HepG2 (cell line): ENCODE results near the gene MYL11. TPM values are rescaled to one million over a fixed set of nuclear protein-coding genes. Genes with fewer than 3 reads are reported as not detected.

ENCODE experiments used
- AKAP8 ChIP-seq: sonication (generic); formaldehyde crosslinking; IDR thresholded peaks from 2 replicates; pipeline ENCODE4 v1.5.1; 2020; ENCODE audit warnings: mild to moderate bottlenecking, missing genetic modification reagents
- ATF4 ChIP-seq, 2 experiments: fragments of 450-650 bp in 1 of 2; sonication (generic) in 1 of 2; formaldehyde crosslinking; IDR thresholded peaks; 2 replicates each; pipeline versions ENCODE4 v1.5.0 to v1.8.0; 2020 to 2022; ENCODE audit warnings: mild to moderate bottlenecking in 1 of 2, missing genetic modification reagents in 1 of 2
- CREBL2 ChIP-seq: sonication (generic); formaldehyde crosslinking; IDR thresholded peaks from 2 replicates; pipeline ENCODE4 v1.8.1; 2023; ENCODE audit warnings: missing genetic modification reagents, mild to moderate bottlenecking, borderline replicate concordance
- FOXA1 ChIP-seq, 2 experiments: fragments of 450-650 bp in 1 of 2; sonication (generic) in 1 of 2; formaldehyde crosslinking in 1 of 2; IDR thresholded peaks; 2 replicates each; pipeline versions ENCODE4 v1.4.0 to v1.6.1; 2016 to 2020; ENCODE audit warnings: missing genetic modification reagents in 1 of 2
- GATA4 ChIP-seq: sonication (generic); IDR thresholded peaks from 2 replicates; pipeline ENCODE4 v1.6.1; 2016; ENCODE audit warnings: antibody characterized with exemption, low read depth, borderline replicate concordance
- JDP2 ChIP-seq: sonication (generic); formaldehyde crosslinking; IDR thresholded peaks from 2 replicates; pipeline ENCODE4 v1.8.1; 2022; ENCODE audit warnings: missing genetic modification reagents, borderline replicate concordance
- KDM5B ChIP-seq: sonication (generic); formaldehyde crosslinking; IDR thresholded peaks from 2 replicates; pipeline ENCODE4 v1.4.0; 2020; ENCODE audit warnings: missing genetic modification reagents, mild to moderate bottlenecking, borderline replicate concordance
- MXD3 ChIP-seq: IDR thresholded peaks from 2 replicates; pipeline ENCODE4 v1.6.1; 2016; ENCODE audit warnings: mild to moderate bottlenecking, missing biosample characterization, missing genetic modification reagents
- NFYB ChIP-seq: sonication (generic); formaldehyde crosslinking; IDR thresholded peaks from 2 replicates; pipeline ENCODE4 v1.4.0; 2020; ENCODE audit warnings: missing genetic modification reagents
- PHF5A ChIP-seq: IDR thresholded peaks from one replicate; pipeline ENCODE4 v1.6.1; 2018; ENCODE audit warnings: low read depth, missing genetic modification reagents; ENCODE audit not compliant: unreplicated experiment
- RCOR2 ChIP-seq: IDR thresholded peaks from 2 replicates; pipeline ENCODE4 v1.6.1; 2016; ENCODE audit warnings: missing biosample characterization, missing genetic modification reagents
- RFX1 ChIP-seq: fragments of 450-650 bp; IDR thresholded peaks from 2 replicates; pipeline ENCODE4 v1.6.1; 2017
- SIX4 ChIP-seq: sonication (generic); formaldehyde crosslinking; IDR thresholded peaks from 2 replicates; pipeline ENCODE4 v1.4.0; 2020; ENCODE audit warnings: missing genetic modification reagents
- SMYD3 ChIP-seq: sonication (generic); formaldehyde crosslinking; IDR thresholded peaks from 2 replicates; pipeline ENCODE4 v1.8.1; 2023; ENCODE audit warnings: mild to moderate bottlenecking, missing genetic modification reagents
- SOX5 ChIP-seq: IDR thresholded peaks from 2 replicates; pipeline ENCODE4 v1.6.1; 2016; ENCODE audit warnings: borderline replicate concordance
- SPEN ChIP-seq: sonication (generic); formaldehyde crosslinking; IDR thresholded peaks from 2 replicates; pipeline ENCODE4 v1.5.1; 2020; ENCODE audit warnings: low read depth, mild to moderate bottlenecking, missing genetic modification reagents
- SRSF1 ChIP-seq: fragments of 200-400 bp; formaldehyde crosslinking; optimal IDR thresholded peaks from 2 replicates; pipeline ENCODE3; 2017; ENCODE audit warnings: mild to moderate bottlenecking, low read depth, low read length, moderate library complexity
- ZBTB10 ChIP-seq: sonication (generic); formaldehyde crosslinking; IDR thresholded peaks from 2 replicates; pipeline ENCODE4 v1.4.0; 2020; ENCODE audit warnings: missing genetic modification reagents, borderline replicate concordance
- ZFP41 ChIP-seq: sonication (generic); formaldehyde crosslinking; IDR thresholded peaks from 2 replicates; pipeline ENCODE4 v1.4.0; 2020; ENCODE audit warnings: mild to moderate bottlenecking, missing genetic modification reagents, borderline replicate concordance
- ZNF720 ChIP-seq: sonication (generic); formaldehyde crosslinking; IDR thresholded peaks from 2 replicates; pipeline ENCODE4 v1.4.0; 2020; ENCODE audit warnings: missing genetic modification reagents
- ZNF850 ChIP-seq: sonication (generic); formaldehyde crosslinking; conservative IDR thresholded peaks from 2 replicates; pipeline ENCODE4 v1.9.0; 2021; ENCODE audit warnings: mild to moderate bottlenecking, missing genetic modification reagents
- polyA plus RNA-seq, 8 experiments: library from polyadenylated mRNA; depleted of rRNA in 3 of 8; stranded (reverse) in 7 of 8; unstranded in 1 of 8; fragments of >200 nt; fragmentation: Illumina TruSeq in 4 of 8; extraction: Trizol in 4 of 8; gene quantifications; 2 replicates each; pipeline versions ENCODE4 v1.2.1 to v1.2.3, GENCODE V29; 2011 to 2016; ENCODE audit warnings: low read depth in 4 of 8, missing spikeins in 1 of 8, mixed read lengths in 1 of 8; ENCODE audit not compliant: insufficient read depth in 1 of 8
- total RNA-seq, 5 experiments: library from RNA; depleted of rRNA; stranded (reverse); fragments of >200 nt; fragmentation: Illumina TruSeq; extraction: Trizol; gene quantifications; 2 replicates each; pipeline ENCODE4 v1.2.3, GENCODE V29; 2016; ENCODE audit warnings: low read depth in 1 of 5
- TF ChIP-seq, protein P1 (sequence below): sonication (generic); formaldehyde crosslinking; IDR thresholded peaks from 2 replicates; pipeline ENCODE4 v1.4.0; 2020; ENCODE audit warnings: missing genetic modification reagents, borderline replicate concordance
- TF ChIP-seq, protein P2 (sequence below): sonication (generic); formaldehyde crosslinking; conservative IDR thresholded peaks from 2 replicates; pipeline ENCODE4 v1.5.0; 2020; ENCODE audit warnings: missing genetic modification reagents

The MYL11 gene
- total and polyA plus RNA-seq, 2 of the 13 experiments (the other 11 are each of a cell fraction or from before 2014, with no cell fraction given) = not detected

GRCh38 chr16:30407102-30407803 is 32.7 kb downstream of the MYL11 start, which contains the start of gene ZNF771 (continued):
- peak in 1 of 2 experiments; percentile 5; a peak in 2 of 4 replicates for TF ChIP-seq ATF4 (CRISPR knock-in tag; IDR thresholded peaks at IDR 0.05)
- peak; percentile 97 for TF ChIP-seq MXD3 (CRISPR knock-in tag)
- no peak for TF ChIP-seq GATA4
- TF ChIP-seq SPEN (CRISPR knock-in tag) = peak; percentile 50
- TF ChIP-seq NFYB (CRISPR knock-in tag) = peak; percentile 80
- TF ChIP-seq, protein P1, sequence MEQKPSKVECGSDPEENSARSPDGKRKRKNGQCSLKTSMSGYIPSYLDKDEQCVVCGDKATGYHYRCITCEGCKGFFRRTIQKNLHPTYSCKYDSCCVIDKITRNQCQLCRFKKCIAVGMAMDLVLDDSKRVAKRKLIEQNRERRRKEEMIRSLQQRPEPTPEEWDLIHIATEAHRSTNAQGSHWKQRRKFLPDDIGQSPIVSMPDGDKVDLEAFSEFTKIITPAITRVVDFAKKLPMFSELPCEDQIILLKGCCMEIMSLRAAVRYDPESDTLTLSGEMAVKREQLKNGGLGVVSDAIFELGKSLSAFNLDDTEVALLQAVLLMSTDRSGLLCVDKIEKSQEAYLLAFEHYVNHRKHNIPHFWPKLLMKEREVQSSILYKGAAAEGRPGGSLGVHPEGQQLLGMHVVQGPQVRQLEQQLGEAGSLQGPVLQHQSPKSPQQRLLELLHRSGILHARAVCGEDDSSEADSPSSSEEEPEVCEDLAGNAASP (CRISPR knock-in tag) = peak; percentile 68
- 0 out of 2 replicates have a peak, but pooled peaks have one; percentile 29 for TF ChIP-seq AKAP8 (CRISPR knock-in tag)
- no peak for TF ChIP-seq ZNF720 (CRISPR knock-in tag)
- no peak for TF ChIP-seq RFX1
- TF ChIP-seq JDP2 (CRISPR knock-in tag) = no peak
- TF ChIP-seq, protein P2, sequence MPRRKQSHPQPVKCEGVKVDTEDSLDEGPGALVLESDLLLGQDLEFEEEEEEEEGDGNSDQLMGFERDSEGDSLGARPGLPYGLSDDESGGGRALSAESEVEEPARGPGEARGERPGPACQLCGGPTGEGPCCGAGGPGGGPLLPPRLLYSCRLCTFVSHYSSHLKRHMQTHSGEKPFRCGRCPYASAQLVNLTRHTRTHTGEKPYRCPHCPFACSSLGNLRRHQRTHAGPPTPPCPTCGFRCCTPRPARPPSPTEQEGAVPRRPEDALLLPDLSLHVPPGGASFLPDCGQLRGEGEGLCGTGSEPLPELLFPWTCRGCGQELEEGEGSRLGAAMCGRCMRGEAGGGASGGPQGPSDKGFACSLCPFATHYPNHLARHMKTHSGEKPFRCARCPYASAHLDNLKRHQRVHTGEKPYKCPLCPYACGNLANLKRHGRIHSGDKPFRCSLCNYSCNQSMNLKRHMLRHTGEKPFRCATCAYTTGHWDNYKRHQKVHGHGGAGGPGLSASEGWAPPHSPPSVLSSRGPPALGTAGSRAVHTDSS (CRISPR knock-in tag) = no peak
- no peak for TF ChIP-seq PHF5A (CRISPR knock-in tag)
- peak; percentile 98 for TF ChIP-seq KDM5B (CRISPR knock-in tag)
- no peak for TF ChIP-seq ZBTB10 (CRISPR knock-in tag)
- peak; percentile 47; the same call in 1 of the 2 replicates for TF ChIP-seq SOX5
- TF ChIP-seq SIX4 (CRISPR knock-in tag) = peak; percentile 12; the same call in 1 of the 2 replicates
- TF ChIP-seq SRSF1 = peak; percentile 54
- no peak for TF ChIP-seq ZFP41 (CRISPR knock-in tag)
- no peak for TF ChIP-seq ZNF850 (CRISPR knock-in tag)
- TF ChIP-seq CREBL2 (CRISPR knock-in tag) = 0 out of 2 replicates have a peak, but pooled peaks have one; percentile 20
- peak; percentile 59; the same call in 1 of the 2 replicates for TF ChIP-seq SMYD3
- no peak for TF ChIP-seq FOXA1 (IDR thresholded peaks at IDR 0.05)
- no peak for TF ChIP-seq FOXA1 (CRISPR knock-in tag; IDR thresholded peaks at IDR 0.05)
- TF ChIP-seq RCOR2 (CRISPR knock-in tag) = no peak; the same call in 1 of the 2 replicates
